ENCODE measurements around the gene TULP1. TPM values are rescaled to one million over a fixed set of nuclear protein-coding genes. Genes with fewer than 3 reads are reported as not detected.

The TULP1 gene
- total and polyA plus RNA-seq, 2 of the 8 experiments (the other 6 are each of a cell fraction or from before 2014, with no cell fraction given) = 3.2 to 6.8 TPM

DNA sequence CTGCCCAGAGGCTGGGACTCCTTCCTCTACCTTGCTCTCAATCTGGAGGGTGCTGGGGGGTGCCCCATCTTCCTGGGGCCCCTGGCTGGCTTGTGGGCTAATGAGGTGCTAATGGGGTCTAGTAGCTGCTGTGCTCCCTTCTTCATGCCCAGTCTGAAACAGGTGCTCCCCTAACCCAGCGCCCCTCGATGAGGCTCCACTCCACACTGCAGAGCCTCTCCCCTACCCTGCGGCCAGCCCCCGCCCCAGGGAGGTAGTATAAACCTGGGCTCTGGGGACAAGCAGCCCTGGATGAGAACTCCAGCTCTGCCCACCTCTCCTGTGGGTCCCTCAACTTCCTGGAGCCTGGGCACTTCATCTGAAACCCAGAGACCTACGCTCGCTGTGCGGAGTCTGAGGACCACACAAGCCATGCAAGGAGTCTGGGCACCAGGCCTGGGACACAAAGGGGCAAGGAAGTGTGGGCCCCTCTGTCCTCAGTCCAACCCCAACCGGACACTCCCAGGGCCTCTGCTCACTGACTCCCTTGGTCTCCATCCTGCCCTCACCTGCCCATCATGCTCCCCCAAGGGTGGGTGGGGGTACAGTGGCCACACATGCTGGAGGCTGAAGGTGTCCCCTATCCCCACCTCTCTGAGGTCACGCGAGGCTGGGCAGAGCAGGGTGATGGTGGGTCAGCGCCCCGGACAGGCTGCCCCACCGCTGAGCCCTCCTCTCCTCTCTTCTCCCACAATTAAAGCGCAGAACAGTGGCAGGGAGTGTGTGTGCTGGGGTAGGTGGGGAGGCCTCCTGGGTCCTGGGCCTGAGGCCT, 38.4 kb downstream of the TULP1 start:
- H3K23me2 ChIP-seq (ENCODE audit: low read depth, low read length) = peaks cover 8% of the 10 kb centered on the region
- no peak overlapping the region for H4K91ac ChIP-seq (replicated peaks; ENCODE audit: insufficient read length, low read length)
- FAIRE-seq (no peak), DNase-seq (ENCODE audit: low read depth in 1 of 2, low spot score in 2 of 2) (peak in 1 of 2 experiments; percentile 65)
- H4K5ac ChIP-seq (ENCODE audit: insufficient read length, low read depth, low read length) = no peak overlapping the region
- no peak overlapping the region for H3K9ac ChIP-seq (replicated peaks in 1 of 4; ENCODE audit: extremely low read depth in 1 of 4, low read depth in 3 of 4, low read length in 3 of 4)
- H3K27me3 ChIP-seq (replicated peaks in 1 of 4; ENCODE audit: control insufficient read depth in 3 of 4, extremely low read depth in 1 of 4, insufficient read depth in 3 of 4, low read length in 3 of 4) = no peaks in the 10 kb centered on the region
- no peak overlapping the region for H2AFZ ChIP-seq (ENCODE audit: low read length)
- H4K8ac ChIP-seq (ENCODE audit: extremely low read depth, insufficient read depth, low read length) = no peak overlapping the region
- H4K20me1 ChIP-seq (replicated peaks in 1 of 2; ENCODE audit: control insufficient read depth in 1 of 2, insufficient read depth in 2 of 2, low read length in 2 of 2) = peaks cover 28 to 33% of the 10 kb centered on the region in 2 experiments
- H3K23ac ChIP-seq (ENCODE audit: insufficient read length) = no peak overlapping the region
- no peak overlapping the region for H3K27ac ChIP-seq (ENCODE audit: low read depth, low read length)
- ChIA-PET POLR2A (ENCODE audit: partially characterized antibody) (interaction anchor here (0.8 to 37.6 kb wide), 11 partner anchors 3 to 276 kb away, joined by 3 to 1319 read pairs (median 5); partner anchors contain the start of genes DEF6, FANCE, RPL10A and TEAD3), CTCF (ENCODE audit: partially characterized antibody) (interaction anchor here (0.6 to 1.9 kb wide), 6 partner anchors 7 to 127 kb away, joined by 3 to 5 read pairs (median 4); no protein-coding TSS in a partner anchor)
- peaks cover 8 to 19% of the 10 kb centered on the region in 2 experiments for H3K79me2 ChIP-seq (ENCODE audit: control insufficient read depth in 1 of 2, insufficient read depth in 2 of 2, low read length in 2 of 2)
- H2AK5ac ChIP-seq (ENCODE audit: low read depth, low read length) = 0 out of 2 replicates have a peak overlapping the region, but pooled peaks have one; percentile 53
- no peak overlapping the region for H3K56ac ChIP-seq (replicated peaks; ENCODE audit: insufficient read length, low read depth, low read length)
- no peak overlapping the region for H3K14ac ChIP-seq (ENCODE audit: insufficient read length)
- WGBS, 2 experiments (ENCODE audit: extremely low coverage in 1 of 2, insufficient coverage in 1 of 2, insufficient read length in 1 of 2, insufficient replicate concordance in 2 of 2, low coverage in 1 of 2, low lambda C conversion rate in 2 of 2, missing lambda C conversion rate in 1 of 2) = 87% methylated on average over 12 of the region's 14 CpGs; no CpG with 5 or more reads in 1 of the 2 experiments
- H2BK120ac ChIP-seq (replicated peaks; ENCODE audit: low read depth, low read length) = no peak overlapping the region
- H3K4me3 ChIP-seq (ENCODE audit: extremely low read depth in 1 of 4, insufficient read depth in 2 of 4, low read depth in 3 of 4, low read length in 4 of 4) = no peak overlapping the region
- H3K79me1 ChIP-seq (ENCODE audit: low read depth, low read length) = peaks cover 4% of the 10 kb centered on the region; the same call in 1 of the 2 replicates
- no peak overlapping the region for H3K4me2 ChIP-seq (ENCODE audit: insufficient read depth in 1 of 2, low read depth in 2 of 2, low read length in 2 of 2)
- no peak overlapping the region for H2BK15ac ChIP-seq (ENCODE audit: low read length)
- no peak overlapping the region; the same call in 1 of the 2 replicates for H2BK5ac ChIP-seq (ENCODE audit: low read depth, low read length)
- H2BK12ac ChIP-seq (ENCODE audit: low read depth, low read length) = no peak overlapping the region
- no peak overlapping the region; the same call in 1 of the 2 replicates for H3K18ac ChIP-seq (ENCODE audit: extremely low read depth, low read length)
- H3K9me3 ChIP-seq (ENCODE audit: insufficient read depth in 2 of 2, low read depth in 1 of 2, low read length in 1 of 2) = no peaks in the 10 kb centered on the region
- H3K36me3 ChIP-seq (ENCODE audit: control insufficient read depth in 2 of 4, insufficient read depth in 4 of 4, low read length in 3 of 4) = peaks cover 24 to 58% (median 29%) of the 10 kb centered on the region in 4 experiments
- no peak overlapping the region for H2BK20ac ChIP-seq (ENCODE audit: low read length)
- H3K4me1 ChIP-seq (replicated peaks in 1 of 4; ENCODE audit: control insufficient read depth in 3 of 4, insufficient read depth in 4 of 4, low read length in 3 of 4) = peaks cover 0 to 8% (median 5%) of the 10 kb centered on the region in 4 experiments; a peak in 6 of 7 replicates
- H3K4ac ChIP-seq (replicated peaks; ENCODE audit: insufficient read length, low read depth, low read length) = no peak overlapping the region
- TF ChIP-seq SAP30 (IDR thresholded peaks at IDR 0.05; ENCODE audit: insufficient read depth, insufficient replicate concordance, low read length) = no peak
- TF ChIP-seq, protein P1, sequence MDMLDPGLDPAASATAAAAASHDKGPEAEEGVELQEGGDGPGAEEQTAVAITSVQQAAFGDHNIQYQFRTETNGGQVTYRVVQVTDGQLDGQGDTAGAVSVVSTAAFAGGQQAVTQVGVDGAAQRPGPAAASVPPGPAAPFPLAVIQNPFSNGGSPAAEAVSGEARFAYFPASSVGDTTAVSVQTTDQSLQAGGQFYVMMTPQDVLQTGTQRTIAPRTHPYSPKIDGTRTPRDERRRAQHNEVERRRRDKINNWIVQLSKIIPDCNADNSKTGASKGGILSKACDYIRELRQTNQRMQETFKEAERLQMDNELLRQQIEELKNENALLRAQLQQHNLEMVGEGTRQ (IDR thresholded peaks at IDR 0.05; ENCODE audit: low read length) = peak; percentile 2; the same call in 1 of the 2 replicates
- TF ChIP-seq EZH2 (IDR thresholded peaks at IDR 0.05; ENCODE audit: low read depth, low read length, severe bottlenecking) = no peak
- TF ChIP-seq TAF7 (optimal IDR thresholded peaks at IDR 0.05; ENCODE audit: borderline replicate concordance, low read depth, low read length) = no peak
- TF ChIP-seq MAFK (IDR thresholded peaks at IDR 0.05; ENCODE audit: low read depth, low read length) = no peak
- no peak for TF ChIP-seq NRF1 (IDR thresholded peaks at IDR 0.05; ENCODE audit: low read depth, low read length)
- TF ChIP-seq POU5F1 (IDR thresholded peaks at IDR 0.05; ENCODE audit: low read depth, low read length) = no peak
